Purkinje cell (primary cell): ENCODE measurements around the gene PIGZ. TPM values are rescaled to one million over a fixed set of nuclear protein-coding genes. Genes with fewer than 3 reads are reported as not detected.

ENCODE experiments used
- polyA plus RNA-seq: library from polyadenylated mRNA; unstranded; fragments of >200 nt; fragmentation: Nextera tagmentation; gene quantifications from 2 replicates; pipeline ENCODE4 v1.2.1, GENCODE V29; 2014

PIGZ gene
- polyA plus RNA-seq, result 1.4 and 1.7 TPM in 2 replicates

DNA sequence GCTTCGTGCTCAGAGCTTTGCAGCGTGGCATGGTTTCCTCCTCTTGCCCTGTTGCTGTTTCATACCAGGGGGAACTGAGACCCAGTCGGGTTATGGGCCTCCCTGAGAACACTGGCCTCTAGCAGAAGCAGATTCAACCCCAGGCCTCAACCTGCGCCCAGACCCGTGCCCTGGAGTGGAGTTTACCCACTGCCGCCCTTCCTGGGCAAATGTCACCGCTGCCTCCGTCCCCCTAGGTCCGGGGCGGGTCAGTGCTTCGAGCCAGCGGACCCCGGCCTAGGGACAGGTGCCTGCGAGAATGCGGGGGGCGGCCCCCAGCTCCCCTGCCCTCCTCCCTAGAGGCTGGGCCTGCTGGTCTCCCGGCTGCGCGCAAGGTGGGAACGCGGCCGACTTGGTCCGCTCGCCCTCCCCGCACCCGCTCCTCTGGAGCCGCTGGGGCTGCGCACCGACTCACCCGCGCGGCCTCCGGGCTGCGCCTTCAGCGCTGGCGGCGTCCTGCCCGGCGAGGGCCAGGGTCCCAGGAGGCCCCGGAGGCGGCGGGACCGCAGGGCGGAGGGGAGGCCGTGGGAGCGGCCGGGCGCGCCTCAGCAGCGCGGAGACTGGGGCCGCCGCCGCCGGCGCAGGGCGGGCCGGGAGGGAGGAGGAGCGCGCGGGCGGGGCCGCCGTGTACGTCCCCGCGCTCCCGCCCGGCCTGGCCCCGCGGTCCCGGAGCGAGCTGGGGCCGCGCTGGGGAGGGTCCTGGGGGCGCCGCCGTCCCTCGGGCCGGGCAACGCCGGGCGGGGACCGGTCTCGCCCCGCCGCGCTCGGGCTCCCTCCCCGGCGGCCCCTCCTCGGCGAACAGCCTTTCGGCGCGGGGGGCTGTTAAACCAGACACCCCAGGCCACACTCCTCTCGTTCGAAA, at the start of gene PIGZ:
Gene PIGZ, minus strand, starts transcription at position 601 of the 901 bp plus-strand sequence. CDS start 16,802 bp downstream, outside the sequence.

GRCh38 chr3:196942226-196942914, 26.3 kb downstream of the PIGZ start, which contains the start of gene NCBP2:
TSS of gene NCBP2 (minus strand) at chr3:196942528. CDS start at chr3:196942503, 25 bp downstream.

Other genes with a start within 250 kb of the PIGZ start
- 9.3 and 10.5 TPM in 2 replicates for gene PAK2, start 229.0 kb downstream of the PIGZ start, polyA plus RNA-seq
- gene SENP5, start 100.9 kb downstream of the PIGZ start, polyA plus RNA-seq, result 11.7 and 22.0 TPM in 2 replicates
- gene NCBP2, start 26.3 kb downstream of the PIGZ start, polyA plus RNA-seq, result 42.3 and 44.1 TPM in 2 replicates
- gene MELTF, start 61.0 kb upstream of the PIGZ start, polyA plus RNA-seq, result 0.22 TPM in 1 of 2 replicates, not detected in the other